ENCODE data around the gene TMEM38A.
"Not testable (repeated sequence)": the region's sequence is repeated elsewhere in the genome, so short reads cannot be mapped to it uniquely, and the experiment has no call there.

The TMEM38A gene

GRCh38 chr19:16657384-16657783 lies 3.6 kb upstream of the TMEM38A start:
- peaks cover 3% of the 10 kb centered on the region for H3K4me1 ChIP-seq (ENCODE audit: control insufficient read depth, insufficient read depth, low read length, poor library complexity, severe bottlenecking)
- H3K9me3 ChIP-seq (ENCODE audit: control insufficient read depth, low read length): no peaks in the 10 kb centered on the region
- H3K27ac ChIP-seq (ENCODE audit: low read depth, low read length, severe bottlenecking): no peak overlapping the region
- peaks cover 62% of the 10 kb centered on the region for H3K36me3 ChIP-seq (ENCODE audit: control insufficient read depth, insufficient read depth, low read length)
- H3K4me3 ChIP-seq (ENCODE audit: extremely low read depth, insufficient read depth, low read length, poor library complexity, severe bottlenecking): no peak overlapping the region
- WGBS, 2 experiments (ENCODE audit: insufficient coverage in 2 of 2): 100% methylated on average over 2 to 5 of the region's 5 CpGs

- Histone ChIP-seq H3K27ac (ENCODE audit: low read depth, low read length, severe bottlenecking) (peak overlapping the region; percentile 90), H3K4me1 (ENCODE audit: control insufficient read depth, insufficient read depth, low read length, poor library complexity, severe bottlenecking) (peaks cover 3% of the 10 kb centered on the region), H3K4me3 (ENCODE audit: extremely low read depth, insufficient read depth, low read length, poor library complexity, severe bottlenecking) (peak overlapping the region; percentile 88), H3K36me3 (ENCODE audit: control insufficient read depth, insufficient read depth, low read length) (peaks cover 43% of the 10 kb centered on the region), H3K9me3 (ENCODE audit: control insufficient read depth, low read length) (no peaks in the 10 kb centered on the region)
- 1 to 7% methylated on average over 4 to 14 of the region's 14 CpGs for WGBS, 2 experiments (ENCODE audit: insufficient coverage in 2 of 2)
These were observed 1.5 kb upstream of the TMEM38A start for GRCh38 chr19:16659464-16659831.

- Histone ChIP-seq H3K9me3 (ENCODE audit: control insufficient read depth, low read length) (no peaks in the 10 kb centered on the region), H3K4me1 (ENCODE audit: control insufficient read depth, insufficient read depth, low read length, poor library complexity, severe bottlenecking) (peaks cover 3% of the 10 kb centered on the region), H3K36me3 (ENCODE audit: control insufficient read depth, insufficient read depth, low read length) (peaks cover 37% of the 10 kb centered on the region), H3K27ac (ENCODE audit: low read depth, low read length, severe bottlenecking) (peak within 1 kb of the TSS; percentile 90), H3K4me3 (ENCODE audit: extremely low read depth, insufficient read depth, low read length, poor library complexity, severe bottlenecking) (peak within 1 kb of the TSS; percentile 88)
- 2% methylated on average over 47 to 52 of the region's 60 CpGs for WGBS, 2 experiments (ENCODE audit: insufficient coverage in 2 of 2)
These were observed 869 bp upstream of the TMEM38A start, which contains the start of gene SMIM7 for GRCh38 chr19:16659832-16660708. TSS of gene SMIM7 (minus strand) at chr19:16660144. CDS start at chr19:16660110, 34 bp downstream.

GRCh38 chr19:16661480-16662034 lies 618 bp downstream of the TMEM38A start:
- WGBS, 2 experiments (ENCODE audit: insufficient coverage in 2 of 2): 5 to 6% methylated on average over 21 to 23 of the region's 31 CpGs
- H3K4me3 ChIP-seq (ENCODE audit: extremely low read depth, insufficient read depth, low read length, poor library complexity, severe bottlenecking): peak overlapping the region; percentile 88
- H3K9me3 ChIP-seq (ENCODE audit: control insufficient read depth, low read length): no peaks in the 10 kb centered on the region
- peaks cover 24% of the 10 kb centered on the region for H3K36me3 ChIP-seq (ENCODE audit: control insufficient read depth, insufficient read depth, low read length)
- H3K27ac ChIP-seq (ENCODE audit: low read depth, low read length, severe bottlenecking): no peak overlapping the region
- H3K4me1 ChIP-seq (ENCODE audit: control insufficient read depth, insufficient read depth, low read length, poor library complexity, severe bottlenecking): peaks cover 3% of the 10 kb centered on the region

GRCh38 chr19:16668176-16668575 lies 7.2 kb downstream of the TMEM38A start:
- 94% methylated on average over 2 to 4 of the region's 5 CpGs for WGBS, 2 experiments (ENCODE audit: insufficient coverage in 2 of 2)
- Histone ChIP-seq H3K9me3 (ENCODE audit: control insufficient read depth, low read length) (no peaks in the 10 kb centered on the region), H3K4me1 (ENCODE audit: control insufficient read depth, insufficient read depth, low read length, poor library complexity, severe bottlenecking) (no peaks in the 10 kb centered on the region), H3K36me3 (ENCODE audit: control insufficient read depth, insufficient read depth, low read length) (no peaks in the 10 kb centered on the region), H3K27ac (ENCODE audit: low read depth, low read length, severe bottlenecking) (no peak overlapping the region), H3K4me3 (ENCODE audit: extremely low read depth, insufficient read depth, low read length, poor library complexity, severe bottlenecking) (no peak overlapping the region)

GRCh38 chr19:16668702-16669101 lies 7.8 kb downstream of the TMEM38A start:
- H3K36me3 ChIP-seq (ENCODE audit: control insufficient read depth, insufficient read depth, low read length); H3K4me3 ChIP-seq (ENCODE audit: extremely low read depth, insufficient read depth, low read length, poor library complexity, severe bottlenecking); H3K4me1 ChIP-seq (ENCODE audit: control insufficient read depth, insufficient read depth, low read length, poor library complexity, severe bottlenecking); H3K27ac ChIP-seq (ENCODE audit: low read depth, low read length, severe bottlenecking); H3K9me3 ChIP-seq (ENCODE audit: control insufficient read depth, low read length): not testable (repeated sequence)
- WGBS, 2 experiments (ENCODE audit: insufficient coverage in 2 of 2): 100% methylated on average over 1 of the region's 4 CpGs; no CpG with 5 or more reads in 1 of the 2 experiments

GRCh38 chr19:16670291-16670690 lies 9.4 kb downstream of the TMEM38A start:
- no peak overlapping the region for H3K4me3 ChIP-seq (ENCODE audit: extremely low read depth, insufficient read depth, low read length, poor library complexity, severe bottlenecking)
- WGBS, 2 experiments (ENCODE audit: insufficient coverage in 2 of 2): 93 to 96% methylated on average over 6 to 8 of the region's 13 CpGs
- no peaks in the 10 kb centered on the region for H3K4me1 ChIP-seq (ENCODE audit: control insufficient read depth, insufficient read depth, low read length, poor library complexity, severe bottlenecking)
- H3K9me3 ChIP-seq (ENCODE audit: control insufficient read depth, low read length): no peaks in the 10 kb centered on the region
- H3K27ac ChIP-seq (ENCODE audit: low read depth, low read length, severe bottlenecking): no peak overlapping the region
- no peaks in the 10 kb centered on the region for H3K36me3 ChIP-seq (ENCODE audit: control insufficient read depth, insufficient read depth, low read length)

- no peaks in the 10 kb centered on the region for H3K36me3 ChIP-seq (ENCODE audit: control insufficient read depth, insufficient read depth, low read length)
- no peaks in the 10 kb centered on the region for H3K9me3 ChIP-seq (ENCODE audit: control insufficient read depth, low read length)
- no peak overlapping the region for H3K27ac ChIP-seq (ENCODE audit: low read depth, low read length, severe bottlenecking)
- H3K4me3 ChIP-seq (ENCODE audit: extremely low read depth, insufficient read depth, low read length, poor library complexity, severe bottlenecking): no peak overlapping the region
- no peaks in the 10 kb centered on the region for H3K4me1 ChIP-seq (ENCODE audit: control insufficient read depth, insufficient read depth, low read length, poor library complexity, severe bottlenecking)
- WGBS, 2 experiments (ENCODE audit: insufficient coverage in 2 of 2): 85 to 95% methylated on average over 9 to 11 of the region's 12 CpGs
These were observed 10.8 kb downstream of the TMEM38A start for GRCh38 chr19:16671652-16672274.

- 90 to 93% methylated on average over 3 of the region's 3 CpGs for WGBS, 2 experiments (ENCODE audit: insufficient coverage in 2 of 2)
- no peak overlapping the region for H3K27ac ChIP-seq (ENCODE audit: low read depth, low read length, severe bottlenecking)
- H3K4me3 ChIP-seq (ENCODE audit: extremely low read depth, insufficient read depth, low read length, poor library complexity, severe bottlenecking): no peak overlapping the region
- no peaks in the 10 kb centered on the region for H3K4me1 ChIP-seq (ENCODE audit: control insufficient read depth, insufficient read depth, low read length, poor library complexity, severe bottlenecking)
- H3K36me3 ChIP-seq (ENCODE audit: control insufficient read depth, insufficient read depth, low read length): no peaks in the 10 kb centered on the region
- H3K9me3 ChIP-seq (ENCODE audit: control insufficient read depth, low read length): no peaks in the 10 kb centered on the region
These were observed 12.3 kb downstream of the TMEM38A start for GRCh38 chr19:16673231-16673630.

- not testable (repeated sequence) for H3K9me3 ChIP-seq (ENCODE audit: control insufficient read depth, low read length); H3K4me3 ChIP-seq (ENCODE audit: extremely low read depth, insufficient read depth, low read length, poor library complexity, severe bottlenecking); H3K4me1 ChIP-seq (ENCODE audit: control insufficient read depth, insufficient read depth, low read length, poor library complexity, severe bottlenecking); H3K36me3 ChIP-seq (ENCODE audit: control insufficient read depth, insufficient read depth, low read length); H3K27ac ChIP-seq (ENCODE audit: low read depth, low read length, severe bottlenecking)
- 78 to 87% methylated on average over 3 of the region's 4 CpGs for WGBS, 2 experiments (ENCODE audit: insufficient coverage in 2 of 2)
These were observed 12.9 kb downstream of the TMEM38A start for GRCh38 chr19:16673839-16674238.
